Measurements from ENCODE around the gene CGB8. TPM values are rescaled to one million over a fixed set of nuclear protein-coding genes. Genes with fewer than 3 reads are reported as not detected.

Gene CGB8
- total RNA-seq, 3 donors from 2014 or later: not detected

- TF ChIP-seq, protein P1, sequence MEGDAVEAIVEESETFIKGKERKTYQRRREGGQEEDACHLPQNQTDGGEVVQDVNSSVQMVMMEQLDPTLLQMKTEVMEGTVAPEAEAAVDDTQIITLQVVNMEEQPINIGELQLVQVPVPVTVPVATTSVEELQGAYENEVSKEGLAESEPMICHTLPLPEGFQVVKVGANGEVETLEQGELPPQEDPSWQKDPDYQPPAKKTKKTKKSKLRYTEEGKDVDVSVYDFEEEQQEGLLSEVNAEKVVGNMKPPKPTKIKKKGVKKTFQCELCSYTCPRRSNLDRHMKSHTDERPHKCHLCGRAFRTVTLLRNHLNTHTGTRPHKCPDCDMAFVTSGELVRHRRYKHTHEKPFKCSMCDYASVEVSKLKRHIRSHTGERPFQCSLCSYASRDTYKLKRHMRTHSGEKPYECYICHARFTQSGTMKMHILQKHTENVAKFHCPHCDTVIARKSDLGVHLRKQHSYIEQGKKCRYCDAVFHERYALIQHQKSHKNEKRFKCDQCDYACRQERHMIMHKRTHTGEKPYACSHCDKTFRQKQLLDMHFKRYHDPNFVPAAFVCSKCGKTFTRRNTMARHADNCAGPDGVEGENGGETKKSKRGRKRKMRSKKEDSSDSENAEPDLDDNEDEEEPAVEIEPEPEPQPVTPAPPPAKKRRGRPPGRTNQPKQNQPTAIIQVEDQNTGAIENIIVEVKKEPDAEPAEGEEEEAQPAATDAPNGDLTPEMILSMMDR (IDR thresholded peaks at IDR 0.05): no peak
- intact Hi-C loops (cut with DNase I, micrococcal nuclease): no loop called here
Measured at GRCh38 chr19:48997972-48998371, 50.9 kb downstream of the CGB8 start.

More at GRCh38 chr19:48997972-48998371, 50.9 kb downstream of the CGB8 start:
- no peaks in the 10 kb centered on the region for H3K9me3 ChIP-seq
- no peak overlapping the region for H3K4me3 ChIP-seq
- DNase-seq (peak in 2 of 3 donors; percentile 57 to 77), ATAC-seq (no peak)
- peaks cover 11% of the 10 kb centered on the region for H3K4me1 ChIP-seq (ENCODE audit: low read depth)
- H3K36me3 ChIP-seq (ENCODE audit: low read depth): no peaks in the 10 kb centered on the region

Small RNA genes lying within 50 kb of the gene (microRNA-seq; reads per million reads assigned to microRNA genes)
- not detected for gene MIR6798

Other genes starting within 250 kb of the CGB8 start
- 10 to 100 TPM; 46.6 to 82.6 (median 57.4) TPM for gene BCAT2, start 238.1 kb downstream of the CGB8 start, total RNA-seq
- 10 to 100 TPM in 1 of 3 donors, 1 to 10 TPM in 2; 2.4 to 10.1 (median 2.4) TPM for gene HSD17B14, start 212.6 kb downstream of the CGB8 start, total RNA-seq
- gene PLEKHA4, start 180.5 kb downstream of the CGB8 start, total RNA-seq: 10 to 100 TPM in 2 of 3 donors, 1 to 10 TPM in 1; 4.6 to 30.2 (median 21.5) TPM
- 10 to 100 TPM; 31.8 to 47.7 (median 44.6) TPM for gene PPP1R15A, start 176.7 kb downstream of the CGB8 start, total RNA-seq
- under 1 TPM in 1 of 3 donors, not detected in 2; 0.32 TPM for gene TULP2, start 150.4 kb downstream of the CGB8 start, total RNA-seq
- gene NUCB1, start 148.8 kb downstream of the CGB8 start, total RNA-seq: 100 to 1,000 TPM; 171 to 219 (median 205) TPM
- under 1 TPM in 1 of 3 donors, not detected in 2; 0.52 TPM for gene DHDH, start 115.4 kb downstream of the CGB8 start, total RNA-seq
- 100 to 1,000 TPM in 2 of 3 donors, 10 to 100 TPM in 1; 90.2 to 128 (median 125) TPM for gene BAX, start 94.2 kb downstream of the CGB8 start, total RNA-seq
- 1,000 to 10,000 TPM; 1,659 to 1,792 (median 1,691) TPM for gene FTL, start 83.8 kb downstream of the CGB8 start, total RNA-seq
- 10 to 100 TPM; 40.1 to 49.3 (median 40.2) TPM for gene GYS1, start 55.8 kb downstream of the CGB8 start, total RNA-seq
- gene RUVBL2, start 55.2 kb downstream of the CGB8 start, total RNA-seq: 10 to 100 TPM; 47.4 to 68.8 (median 57.3) TPM
- gene LHB, start 32.0 kb downstream of the CGB8 start, total RNA-seq: under 1 TPM in 1 of 3 donors, not detected in 2; 0.65 TPM
- gene CGB3, start 24.8 kb downstream of the CGB8 start, total RNA-seq: not detected
- not detected for gene CGB2, start 17.2 kb downstream of the CGB8 start, total RNA-seq
- not detected for gene CGB1, start 12.2 kb downstream of the CGB8 start, total RNA-seq
- not detected for gene CGB5, start 5.3 kb downstream of the CGB8 start, total RNA-seq
- not detected for gene CGB7, start 8.6 kb upstream of the CGB8 start, total RNA-seq
- gene NTF4, start 15.7 kb upstream of the CGB8 start, total RNA-seq: not detected
- gene KCNA7, start 23.6 kb upstream of the CGB8 start, total RNA-seq: not detected
- 100 to 1,000 TPM; 136 to 257 (median 200) TPM for gene SNRNP70, start 36.3 kb upstream of the CGB8 start, total RNA-seq
- 10 to 100 TPM in 2 of 3 donors, 1 to 10 TPM in 1; 7.2 to 20.4 (median 11.7) TPM for gene LIN7B, start 65.3 kb upstream of the CGB8 start, total RNA-seq
- 1 to 10 TPM; 1.8 to 3.2 (median 2.1) TPM for gene C19orf73, start 70.0 kb upstream of the CGB8 start, total RNA-seq
- gene PPFIA3, start 70.4 kb upstream of the CGB8 start, total RNA-seq: 10 to 100 TPM; 15.1 to 21.4 (median 19.6) TPM
- 1 to 10 TPM in 2 of 3 donors, under 1 TPM in 1; 0.73 to 1.9 (median 1.2) TPM for gene HRC, start 106.3 kb upstream of the CGB8 start, total RNA-seq
- gene TRPM4, start 108.7 kb upstream of the CGB8 start, total RNA-seq: 100 to 1,000 TPM; 182 to 398 (median 274) TPM

All from mucosa of descending colon (tissue), 3 donors.